ENCODE results near the gene DGKI. TPM values are rescaled to one million over a fixed set of nuclear protein-coding genes. Genes with fewer than 3 reads are reported as not detected.

The DGKI gene
- total RNA-seq, 4 donors from 2014 or later, result 0.64 to 1.2 (median 1.00) TPM; not detected in 1

DNA sequence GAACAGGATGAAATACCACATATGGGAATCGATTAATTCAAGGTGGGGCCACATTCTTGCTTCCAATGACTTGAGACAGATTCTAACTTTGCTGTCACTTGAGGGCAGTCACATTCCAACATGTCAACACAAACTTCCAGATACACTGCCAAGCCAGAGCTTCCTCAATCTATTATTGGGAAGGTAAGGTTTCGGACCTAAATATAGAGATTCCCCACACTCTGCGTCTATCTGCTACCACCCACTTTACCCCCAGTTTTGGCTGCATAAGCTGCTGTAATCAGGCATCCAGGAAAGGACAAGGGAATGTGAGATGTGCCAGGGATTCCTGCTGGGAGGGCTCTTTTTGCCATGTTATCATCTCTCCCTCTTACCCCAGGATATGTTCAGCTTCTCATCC, 20.5 kb upstream of the DGKI start:
- peaks cover 0 to 4% of the 10 kb centered on the region in 2 donors for H3K9me3 ChIP-seq
- intact Hi-C loops (cut with DNase I; ENCODE audit: low total_unique reads), result no loop called here
- H3K27me3 ChIP-seq, result no peaks in the 10 kb centered on the region
- H3K4me1 ChIP-seq, result no peaks in the 10 kb centered on the region
- TF ChIP-seq POLR2AphosphoS5 (IDR thresholded peaks at IDR 0.05) (no peak), POLR2A (IDR thresholded peaks at IDR 0.05) (no peak), EP300 (IDR thresholded peaks at IDR 0.05; ENCODE audit: low read depth) (no peak)
- TF ChIP-seq, protein P1, sequence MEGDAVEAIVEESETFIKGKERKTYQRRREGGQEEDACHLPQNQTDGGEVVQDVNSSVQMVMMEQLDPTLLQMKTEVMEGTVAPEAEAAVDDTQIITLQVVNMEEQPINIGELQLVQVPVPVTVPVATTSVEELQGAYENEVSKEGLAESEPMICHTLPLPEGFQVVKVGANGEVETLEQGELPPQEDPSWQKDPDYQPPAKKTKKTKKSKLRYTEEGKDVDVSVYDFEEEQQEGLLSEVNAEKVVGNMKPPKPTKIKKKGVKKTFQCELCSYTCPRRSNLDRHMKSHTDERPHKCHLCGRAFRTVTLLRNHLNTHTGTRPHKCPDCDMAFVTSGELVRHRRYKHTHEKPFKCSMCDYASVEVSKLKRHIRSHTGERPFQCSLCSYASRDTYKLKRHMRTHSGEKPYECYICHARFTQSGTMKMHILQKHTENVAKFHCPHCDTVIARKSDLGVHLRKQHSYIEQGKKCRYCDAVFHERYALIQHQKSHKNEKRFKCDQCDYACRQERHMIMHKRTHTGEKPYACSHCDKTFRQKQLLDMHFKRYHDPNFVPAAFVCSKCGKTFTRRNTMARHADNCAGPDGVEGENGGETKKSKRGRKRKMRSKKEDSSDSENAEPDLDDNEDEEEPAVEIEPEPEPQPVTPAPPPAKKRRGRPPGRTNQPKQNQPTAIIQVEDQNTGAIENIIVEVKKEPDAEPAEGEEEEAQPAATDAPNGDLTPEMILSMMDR (IDR thresholded peaks at IDR 0.05), result no peak
- H3K4me3 ChIP-seq, result no peak overlapping the region
- in situ Hi-C loops (cut with MboI; ENCODE audit: low pct_ligation_motif_present in 1 of 4, low pct_unique_long_range_greater_than_20kb in 1 of 4, low sequenced_read_pairs in 3 of 4), result loop anchor here in 1 of 4 donors (25.0 kb wide), 1 partner anchor 205 kb away; no protein-coding TSS in a partner anchor
- H3K36me3 ChIP-seq, result peaks cover 0 to 11% (median 0%) of the 10 kb centered on the region in 4 donors
- DNase-seq, result no peak
- WGBS, 2 donors (ENCODE audit: low coverage in 1 of 2), result 89 to 94% methylated on average over 2 to 3 of the region's 3 CpGs
- no peak overlapping the region for H3K27ac ChIP-seq

DNA sequence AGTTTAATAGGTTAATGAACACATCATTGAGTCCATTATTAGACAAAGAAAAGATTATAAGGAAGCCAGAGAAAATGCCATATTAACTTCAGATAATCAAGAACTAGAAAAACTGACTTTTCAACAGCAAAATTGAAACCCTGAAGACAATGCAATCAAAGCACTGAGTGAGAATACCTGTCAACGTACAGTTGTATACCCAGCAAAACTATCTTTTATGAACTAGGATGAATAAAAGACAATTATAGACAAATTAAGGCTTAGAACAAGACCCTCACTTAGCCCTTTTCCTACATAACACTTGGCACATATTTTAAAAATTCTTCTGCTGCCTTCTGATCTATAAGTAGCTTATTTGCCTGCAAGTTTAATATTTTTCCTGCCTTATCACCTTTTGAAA, 19.0 kb upstream of the DGKI start:
- no peaks in the 10 kb centered on the region for H3K27me3 ChIP-seq
- in situ Hi-C loops (cut with MboI; ENCODE audit: low pct_ligation_motif_present in 1 of 4, low pct_unique_long_range_greater_than_20kb in 1 of 4, low sequenced_read_pairs in 3 of 4), result loop anchor here in 1 of 4 donors (25.0 kb wide), 1 partner anchor 203 kb away; no protein-coding TSS in a partner anchor
- intact Hi-C loops (cut with DNase I; ENCODE audit: low total_unique reads), result no loop called here
- no peak for DNase-seq
- TF ChIP-seq, protein P1 (IDR thresholded peaks at IDR 0.05), result no peak
- TF ChIP-seq POLR2A (IDR thresholded peaks at IDR 0.05) (no peak), EP300 (IDR thresholded peaks at IDR 0.05; ENCODE audit: low read depth) (no peak), POLR2AphosphoS5 (IDR thresholded peaks at IDR 0.05) (no peak)
- H3K4me1 ChIP-seq, result no peaks in the 10 kb centered on the region
- no peak overlapping the region for H3K27ac ChIP-seq
- WGBS, 2 donors (ENCODE audit: low coverage in 1 of 2), result 91 to 100% methylated on average over 1 of the region's 1 CpG
- peaks cover 0 to 4% of the 10 kb centered on the region in 2 donors for H3K9me3 ChIP-seq
- H3K36me3 ChIP-seq, result peaks cover 0 to 11% (median 0%) of the 10 kb centered on the region in 4 donors
- H3K4me3 ChIP-seq, result no peak overlapping the region

DNA sequence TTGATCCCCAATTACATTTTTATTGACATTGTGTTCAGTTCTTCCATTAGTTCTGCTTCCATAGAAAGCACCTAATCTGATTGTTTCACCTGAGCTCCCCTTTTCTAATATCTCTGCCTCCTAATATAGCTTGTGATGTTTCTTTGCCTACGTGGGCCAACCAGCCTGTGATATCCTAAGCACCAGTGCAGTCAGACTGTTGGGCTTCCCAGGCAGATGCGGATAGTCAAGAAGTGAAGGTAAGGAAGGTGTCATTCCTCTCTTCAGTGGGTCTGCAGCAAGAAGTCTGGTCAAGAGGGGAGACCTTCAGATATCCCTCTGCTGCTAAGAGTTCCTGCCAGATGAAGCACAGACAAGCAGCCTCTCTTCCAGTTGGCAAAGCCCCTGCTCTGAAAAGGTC, 16.2 kb upstream of the DGKI start:
- no peak overlapping the region for H3K27ac ChIP-seq
- intact Hi-C loops (cut with DNase I; ENCODE audit: low total_unique reads) (no loop called here), in situ Hi-C loops (cut with MboI; ENCODE audit: low pct_ligation_motif_present in 1 of 4, low pct_unique_long_range_greater_than_20kb in 1 of 4, low sequenced_read_pairs in 3 of 4) (loop anchor here in 1 of 4 donors (25.0 kb wide), 1 partner anchor 201 kb away; no protein-coding TSS in a partner anchor)
- 80 to 96% methylated on average over 1 to 2 of the region's 2 CpGs for WGBS, 2 donors (ENCODE audit: low coverage in 1 of 2)
- H3K36me3 ChIP-seq, result peaks cover 0 to 11% (median 0%) of the 10 kb centered on the region in 4 donors
- no peaks in the 10 kb centered on the region for H3K4me1 ChIP-seq
- H3K9me3 ChIP-seq, result peaks cover 0 to 4% of the 10 kb centered on the region in 2 donors
- no peak for DNase-seq
- no peak overlapping the region for H3K4me3 ChIP-seq
- no peak for TF ChIP-seq EP300 (IDR thresholded peaks at IDR 0.05; ENCODE audit: low read depth)
- TF ChIP-seq, protein P1 (IDR thresholded peaks at IDR 0.05), result no peak
- no peak for TF ChIP-seq POLR2AphosphoS5 (IDR thresholded peaks at IDR 0.05)
- TF ChIP-seq POLR2A (IDR thresholded peaks at IDR 0.05), result no peak
- no peaks in the 10 kb centered on the region for H3K27me3 ChIP-seq

DNA sequence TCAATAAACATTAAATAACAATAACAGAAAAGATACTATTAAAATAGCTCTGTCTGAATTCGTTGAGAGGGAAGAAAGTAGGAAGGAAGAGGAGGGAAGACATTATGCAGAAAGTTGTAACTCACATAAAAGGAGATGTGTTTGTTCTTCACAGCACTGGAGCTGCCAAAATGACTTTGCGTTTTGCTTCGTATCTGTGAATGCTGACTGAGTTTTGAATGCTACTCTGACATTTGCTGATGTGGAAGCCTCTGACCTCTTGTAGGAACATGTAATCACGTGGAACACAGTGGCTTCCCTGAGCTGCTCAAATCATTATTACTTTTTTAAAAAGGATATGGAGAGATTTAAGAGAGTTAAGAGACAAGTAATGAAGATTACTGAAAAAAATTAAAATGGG, 15.6 kb upstream of the DGKI start:
- no peaks in the 10 kb centered on the region for H3K4me1 ChIP-seq
- H3K27ac ChIP-seq, result no peak overlapping the region
- peaks cover 0 to 4% of the 10 kb centered on the region in 2 donors for H3K9me3 ChIP-seq
- intact Hi-C loops (cut with DNase I; ENCODE audit: low total_unique reads) (no loop called here), in situ Hi-C loops (cut with MboI; ENCODE audit: low pct_ligation_motif_present in 1 of 4, low pct_unique_long_range_greater_than_20kb in 1 of 4, low sequenced_read_pairs in 3 of 4) (loop anchor here in 1 of 4 donors (25.0 kb wide), 1 partner anchor 200 kb away; no protein-coding TSS in a partner anchor)
- WGBS, 2 donors (ENCODE audit: low coverage in 1 of 2), result 52 to 55% methylated on average over 4 of the region's 4 CpGs
- TF ChIP-seq, protein P1 (IDR thresholded peaks at IDR 0.05), result no peak
- TF ChIP-seq POLR2AphosphoS5 (IDR thresholded peaks at IDR 0.05) (no peak), EP300 (IDR thresholded peaks at IDR 0.05; ENCODE audit: low read depth) (no peak), POLR2A (IDR thresholded peaks at IDR 0.05) (no peak)
- H3K4me3 ChIP-seq, result no peak overlapping the region
- H3K36me3 ChIP-seq, result peaks cover 0 to 7% (median 0%) of the 10 kb centered on the region in 4 donors
- no peak for DNase-seq
- no peaks in the 10 kb centered on the region for H3K27me3 ChIP-seq
